ENCODE measurements around the gene ARL11. TPM values are rescaled to one million over a fixed set of nuclear protein-coding genes. Genes with fewer than 3 reads are reported as not detected.
A peak's percentile ranks its signal among the peaks of the same experiment; 100 is the strongest.

The ARL11 gene
- total and polyA plus RNA-seq, 8 donors = 0.44 to 7.6 (median 0.61) TPM

- DNase-seq (no peak), ATAC-seq (peak; percentile 74)
- H3K36me3 ChIP-seq = no peaks in the 10 kb centered on the region
- peaks cover 0 to 14% of the 10 kb centered on the region in 2 donors for H3K4me1 ChIP-seq
- peak overlapping the region in 1 of 2 donors; percentile 11 for H3K27ac ChIP-seq
- TF ChIP-seq CTCF (IDR thresholded peaks at IDR 0.05) = no peak
- intact Hi-C loops (cut with DNase I) = no loop called here
- H3K27me3 ChIP-seq = no peaks in the 10 kb centered on the region
- no peak overlapping the region for H3K4me3 ChIP-seq
- H3K9me3 ChIP-seq = no peaks in the 10 kb centered on the region
Measured at GRCh38 chr13:49649244-49649962, 21.1 kb downstream of the ARL11 start.

- Histone ChIP-seq H3K27me3 (no peaks in the 10 kb centered on the region), H3K9me3 (no peaks in the 10 kb centered on the region), H3K4me3 (no peak overlapping the region), H3K27ac (peak overlapping the region in 1 of 2 donors; percentile 11), H3K4me1 (peaks cover 0 to 9% of the 10 kb centered on the region in 2 donors), H3K36me3 (no peaks in the 10 kb centered on the region)
- no peak for DNase-seq
- TF ChIP-seq CTCF (IDR thresholded peaks at IDR 0.05) = no peak
- intact Hi-C loops (cut with DNase I) = loop anchor here in 1 of 2 donors (10.0 kb wide), 1 partner anchor 195 kb away; no protein-coding TSS in a partner anchor
- ATAC-seq = no peak
Measured at GRCh38 chr13:49649963-49650312, 21.6 kb downstream of the ARL11 start.

- H3K4me1 ChIP-seq = no peaks in the 10 kb centered on the region
- H3K9me3 ChIP-seq = no peaks in the 10 kb centered on the region
- ATAC-seq (no peak), DNase-seq (no peak)
- H3K27ac ChIP-seq = no peak overlapping the region
- no peak overlapping the region for H3K4me3 ChIP-seq
- no peaks in the 10 kb centered on the region for H3K36me3 ChIP-seq
- H3K27me3 ChIP-seq = no peaks in the 10 kb centered on the region
- intact Hi-C loops (cut with DNase I) = loop anchor here in 1 of 2 donors (10.0 kb wide), 1 partner anchor 193 kb away; no protein-coding TSS in a partner anchor
- no peak for TF ChIP-seq CTCF (IDR thresholded peaks at IDR 0.05)
Measured at GRCh38 chr13:49651570-49652354, 23.5 kb downstream of the ARL11 start.

- no peak overlapping the region for H3K27ac ChIP-seq
- intact Hi-C loops (cut with DNase I) = loop anchor here in 1 of 2 donors (10.0 kb wide), 1 partner anchor 192 kb away; no protein-coding TSS in a partner anchor
- peak; percentile 72 for ATAC-seq
Measured at GRCh38 chr13:49652355-49653305, 24.3 kb downstream of the ARL11 start.

More at GRCh38 chr13:49652355-49653305, 24.3 kb downstream of the ARL11 start:
- peak in 1 of 2 donors; percentile 11 for TF ChIP-seq CTCF (IDR thresholded peaks at IDR 0.05)
- no peaks in the 10 kb centered on the region for H3K4me1 ChIP-seq
- no peaks in the 10 kb centered on the region for H3K27me3 ChIP-seq
- no peaks in the 10 kb centered on the region for H3K36me3 ChIP-seq
- H3K9me3 ChIP-seq = no peaks in the 10 kb centered on the region
- peak in 1 of 4 donors; percentile 36 for DNase-seq
- H3K4me3 ChIP-seq = no peak overlapping the region

Data from left lung (tissue), 10 donors.